ENCODE measurements around the gene ZBTB20. TPM values are rescaled to one million over a fixed set of nuclear protein-coding genes. Genes with fewer than 3 reads are reported as not detected.

ZBTB20 gene
- total and polyA plus RNA-seq, 12 donors = 0.57 to 105 (median 86.8) TPM

GRCh38 chr3:114569186-114569585 lies 577.9 kb downstream of the ZBTB20 start:
- no peak overlapping the region for H3K4me3 ChIP-seq
- TF ChIP-seq CTCF (IDR thresholded peaks at IDR 0.05) = no peak

GRCh38 chr3:114567771-114568170 lies 579.3 kb downstream of the ZBTB20 start:
- H3K27ac ChIP-seq = peak overlapping the region in 1 of 10 donors; percentile 13
- H3K4me1 ChIP-seq = peaks cover 4 to 90% (median 64%) of the 10 kb centered on the region in 9 donors
- peak in 1 of 8 donors; percentile 40 for ATAC-seq
- no peaks in the 10 kb centered on the region for H3K27me3 ChIP-seq
- WGBS, 2 donors = 83 to 88% methylated on average over 2 of the region's 2 CpGs
- no peak for DNase-seq
- no peak overlapping the region for H3K4me3 ChIP-seq
- H3K9me3 ChIP-seq = peaks cover 0 to 7% (median 0%) of the 10 kb centered on the region in 11 donors
- H3K36me3 ChIP-seq = peaks cover 0 to 6% (median 0%) of the 10 kb centered on the region in 9 donors
- intact Hi-C loops (cut with DNase I) = no loop called here
- no peak for TF ChIP-seq CTCF (IDR thresholded peaks at IDR 0.05)

More at GRCh38 chr3:114569186-114569585, 577.9 kb downstream of the ZBTB20 start:
- peaks cover 4 to 89% (median 61%) of the 10 kb centered on the region in 9 donors for H3K4me1 ChIP-seq
- H3K36me3 ChIP-seq = peaks cover 0 to 6% (median 0%) of the 10 kb centered on the region in 9 donors
- peak overlapping the region in 2 of 10 donors; percentile 3 to 12 for H3K27ac ChIP-seq
- DNase-seq = no peak
- H3K27me3 ChIP-seq = no peaks in the 10 kb centered on the region
- intact Hi-C loops (cut with DNase I) = no loop called here
- no peaks in the 10 kb centered on the region for H3K9me3 ChIP-seq
- WGBS, 2 donors = 68 to 82% methylated on average over 2 of the region's 2 CpGs
- ATAC-seq = no peak

- no peak for TF ChIP-seq CTCF (IDR thresholded peaks at IDR 0.05)
- Histone ChIP-seq H3K27ac (peak overlapping the region in 4 of 10 donors; percentile 1 to 39 (median 22)), H3K27me3 (no peaks in the 10 kb centered on the region), H3K36me3 (peaks cover 0 to 6% (median 0%) of the 10 kb centered on the region in 9 donors), H3K4me3 (no peak overlapping the region), H3K4me1 (peaks cover 4 to 85% (median 55%) of the 10 kb centered on the region in 9 donors), H3K9me3 (peaks cover 0 to 10% (median 0%) of the 10 kb centered on the region in 11 donors)
- no peak for DNase-seq
- intact Hi-C loops (cut with DNase I) = no loop called here
- peak in 1 of 8 donors; percentile 6 for ATAC-seq
Measured at GRCh38 chr3:114566767-114567166, 580.3 kb downstream of the ZBTB20 start.

GRCh38 chr3:114566162-114566755 lies 580.8 kb downstream of the ZBTB20 start:
- H3K27me3 ChIP-seq = no peaks in the 10 kb centered on the region
- peaks cover 0 to 15% (median 0%) of the 10 kb centered on the region in 11 donors for H3K9me3 ChIP-seq
- ATAC-seq (peak in 7 of 8 donors; percentile 24 to 71 (median 45)), DNase-seq (no peak)
- H3K4me1 ChIP-seq = peaks cover 0 to 80% (median 50%) of the 10 kb centered on the region in 9 donors
- no peak for TF ChIP-seq CTCF (IDR thresholded peaks at IDR 0.05)
- intact Hi-C loops (cut with DNase I) = no loop called here
- no peak overlapping the region for H3K4me3 ChIP-seq
- WGBS, 2 donors = 78 to 79% methylated on average over 5 of the region's 5 CpGs
- peaks cover 0 to 6% (median 0%) of the 10 kb centered on the region in 9 donors for H3K36me3 ChIP-seq
- peak overlapping the region in 4 of 10 donors; percentile 1 to 39 (median 22) for H3K27ac ChIP-seq

All from heart right ventricle (tissue), 16 donors.